Measurements from ENCODE around the gene SORCS2. TPM values are rescaled to one million over a fixed set of nuclear protein-coding genes. Genes with fewer than 3 reads are reported as not detected.

SORCS2 gene
- total RNA-seq, 1 donor from 2014 or later, result 10.9 TPM

- Mint-ChIP-seq H3K27me3 (ENCODE audit: low read depth) (no peaks in the 10 kb centered on the region), H3K27ac (ENCODE audit: unreplicated experiment) (peak overlapping the region; percentile 96), H3K36me3 (ENCODE audit: low read depth) (no peaks in the 10 kb centered on the region), H3K4me1 (ENCODE audit: low read depth) (peaks cover 77% of the 10 kb centered on the region), H3K9me3 (ENCODE audit: low read depth) (no peaks in the 10 kb centered on the region), H3K4me3 (ENCODE audit: unreplicated experiment) (no peak overlapping the region)
- peak; percentile 59 for DNase-seq (ENCODE audit: low spot score)
- TF ChIP-seq CTCF (IDR thresholded peaks at IDR 0.05), result no peak
Observed at GRCh38 chr4:7206385-7206784, 14.0 kb downstream of the SORCS2 start.

GRCh38 chr4:7206911-7207567 lies 14.7 kb downstream of the SORCS2 start:
- Mint-ChIP-seq H3K4me1 (ENCODE audit: low read depth) (peaks cover 77% of the 10 kb centered on the region), H3K36me3 (ENCODE audit: low read depth) (no peaks in the 10 kb centered on the region), H3K27me3 (ENCODE audit: low read depth) (no peaks in the 10 kb centered on the region), H3K9me3 (ENCODE audit: low read depth) (no peaks in the 10 kb centered on the region), H3K4me3 (ENCODE audit: unreplicated experiment) (peak overlapping the region; percentile 42), H3K27ac (ENCODE audit: unreplicated experiment) (peak overlapping the region; percentile 96)
- no peak for DNase-seq (ENCODE audit: low spot score)
- no peak for TF ChIP-seq CTCF (IDR thresholded peaks at IDR 0.05)

GRCh38 chr4:7207628-7208231 lies 15.4 kb downstream of the SORCS2 start:
- TF ChIP-seq CTCF (IDR thresholded peaks at IDR 0.05), result no peak
- Mint-ChIP-seq H3K4me1 (ENCODE audit: low read depth) (peaks cover 76% of the 10 kb centered on the region), H3K36me3 (ENCODE audit: low read depth) (no peaks in the 10 kb centered on the region), H3K9me3 (ENCODE audit: low read depth) (no peaks in the 10 kb centered on the region), H3K27ac (ENCODE audit: unreplicated experiment) (peak overlapping the region; percentile 96), H3K4me3 (ENCODE audit: unreplicated experiment) (peak overlapping the region; percentile 42), H3K27me3 (ENCODE audit: low read depth) (no peaks in the 10 kb centered on the region)
- no peak for DNase-seq (ENCODE audit: low spot score)

GRCh38 chr4:7208509-7209451 lies 16.4 kb downstream of the SORCS2 start:
- H3K9me3 Mint-ChIP-seq (ENCODE audit: low read depth), result no peaks in the 10 kb centered on the region
- H3K4me1 Mint-ChIP-seq (ENCODE audit: low read depth), result peaks cover 72% of the 10 kb centered on the region
- H3K27ac Mint-ChIP-seq (ENCODE audit: unreplicated experiment), result peak overlapping the region; percentile 96
- no peak for TF ChIP-seq CTCF (IDR thresholded peaks at IDR 0.05)
- no peaks in the 10 kb centered on the region for H3K27me3 Mint-ChIP-seq (ENCODE audit: low read depth)
- no peak overlapping the region for H3K4me3 Mint-ChIP-seq (ENCODE audit: unreplicated experiment)
- no peak for DNase-seq (ENCODE audit: low spot score)
- H3K36me3 Mint-ChIP-seq (ENCODE audit: low read depth), result no peaks in the 10 kb centered on the region

- Mint-ChIP-seq H3K27me3 (ENCODE audit: low read depth) (no peaks in the 10 kb centered on the region), H3K27ac (ENCODE audit: unreplicated experiment) (peak overlapping the region; percentile 22), H3K4me3 (ENCODE audit: unreplicated experiment) (no peak overlapping the region), H3K4me1 (ENCODE audit: low read depth) (peaks cover 77% of the 10 kb centered on the region), H3K9me3 (ENCODE audit: low read depth) (no peaks in the 10 kb centered on the region), H3K36me3 (ENCODE audit: low read depth) (no peaks in the 10 kb centered on the region)
- no peak for TF ChIP-seq CTCF (IDR thresholded peaks at IDR 0.05)
- DNase-seq (ENCODE audit: low spot score), result no peak
Observed at GRCh38 chr4:7209699-7210098, 17.4 kb downstream of the SORCS2 start.

Data from chondrocyte (in vitro differentiated cells).